HG03571 (cell line): ENCODE measurements around the gene ANKRD44.
"Not testable (repeated sequence)": the region's sequence is repeated elsewhere in the genome, so short reads cannot be mapped to it uniquely, and the experiment has no call there.

Experiments used
- ATAC-seq: cut with Tn5 transposase; IDR thresholded peaks from one replicate; pipeline ENCODE4 v1.9.1; 2021; ENCODE audit not compliant: unreplicated experiment

ANKRD44 gene

DNA sequence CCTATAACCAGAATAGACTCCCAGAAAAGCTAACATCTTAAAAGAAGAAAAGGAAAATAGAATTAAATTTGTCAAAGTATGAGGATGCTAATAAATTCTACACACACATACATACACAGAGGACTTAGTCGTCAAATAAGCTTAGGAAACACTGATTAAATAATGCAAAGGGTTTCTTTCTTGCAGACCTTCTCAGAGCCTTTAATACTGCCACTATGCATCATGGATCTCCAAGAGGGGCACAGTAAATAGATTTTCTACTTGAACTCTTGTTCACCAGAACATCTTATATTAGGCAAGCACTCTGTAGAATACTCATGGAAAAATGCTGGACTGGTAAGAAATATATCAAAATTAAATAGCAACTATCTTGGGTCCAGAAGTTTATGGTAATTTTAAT is 69.4 kb downstream of the ANKRD44 start:
- ATAC-seq: no peak

DNA sequence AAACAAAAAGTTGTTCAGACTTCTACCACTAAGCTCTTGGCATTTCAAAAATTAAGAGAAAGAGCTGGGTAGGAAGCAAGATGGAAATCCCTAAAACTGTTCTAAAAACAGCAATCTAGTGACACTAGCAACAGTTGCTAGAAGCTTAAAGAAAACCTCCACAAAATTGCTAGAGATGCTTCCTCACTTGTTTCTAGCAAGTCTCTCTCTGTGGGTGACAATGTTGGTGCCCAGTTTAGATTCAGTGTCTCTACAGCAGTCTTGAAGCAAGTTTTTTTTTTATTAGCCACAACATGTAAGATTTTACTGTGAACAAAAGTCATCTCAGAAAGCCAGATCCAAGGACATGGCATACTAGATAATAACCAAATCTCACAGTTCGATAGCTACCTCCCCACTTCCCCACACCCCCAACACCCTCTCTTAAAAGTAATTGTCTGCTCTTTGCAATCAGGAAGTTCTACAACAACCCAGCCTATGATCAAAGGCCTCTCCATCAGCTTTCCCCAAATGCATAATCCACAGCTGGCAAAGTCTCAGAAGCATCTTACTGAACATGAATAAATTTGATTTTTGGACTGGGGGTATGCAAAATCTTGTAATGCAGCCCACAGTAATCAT is 70.0 kb downstream of the ANKRD44 start:
- no peak for ATAC-seq

DNA sequence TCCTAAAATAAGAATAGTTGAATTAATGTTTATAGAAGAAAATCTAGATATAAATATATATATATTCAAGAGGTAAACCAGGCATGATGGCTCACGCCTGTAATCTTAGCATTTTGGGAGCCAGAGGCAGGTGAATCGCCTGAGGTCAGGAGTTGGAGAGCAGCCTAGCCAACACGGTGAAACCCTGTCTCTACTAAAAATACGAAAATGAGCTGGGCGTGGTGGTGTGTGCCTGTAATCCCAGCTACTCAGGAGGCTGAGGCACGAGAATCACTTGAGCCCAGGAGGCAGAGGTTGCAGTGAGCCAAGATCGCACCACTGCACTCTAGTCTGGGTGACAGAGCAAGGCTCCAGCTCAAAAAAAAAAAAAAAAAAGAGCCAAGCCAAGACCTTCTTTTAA is 70.6 kb downstream of the ANKRD44 start:
- not testable (repeated sequence) for ATAC-seq

DNA sequence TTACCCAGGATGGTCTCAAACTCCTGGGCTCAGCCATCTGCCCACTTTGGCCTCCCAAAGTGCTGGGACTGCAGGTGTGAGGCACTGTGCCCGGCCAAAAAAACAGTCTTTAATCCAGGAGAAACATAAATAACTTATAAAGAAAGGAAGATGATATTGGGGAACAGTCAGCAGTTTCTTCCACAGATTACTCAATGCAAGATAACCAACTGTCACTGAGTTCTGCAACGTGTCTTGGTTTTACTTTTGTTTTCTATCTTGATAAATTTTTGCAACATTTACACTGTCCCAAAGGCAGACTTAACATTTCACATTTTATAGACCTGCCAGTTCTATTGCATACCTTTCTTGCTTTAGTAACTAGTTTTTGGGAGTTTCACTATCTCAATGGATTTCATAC is 71.1 kb downstream of the ANKRD44 start:
- ATAC-seq: peak; percentile 72

DNA sequence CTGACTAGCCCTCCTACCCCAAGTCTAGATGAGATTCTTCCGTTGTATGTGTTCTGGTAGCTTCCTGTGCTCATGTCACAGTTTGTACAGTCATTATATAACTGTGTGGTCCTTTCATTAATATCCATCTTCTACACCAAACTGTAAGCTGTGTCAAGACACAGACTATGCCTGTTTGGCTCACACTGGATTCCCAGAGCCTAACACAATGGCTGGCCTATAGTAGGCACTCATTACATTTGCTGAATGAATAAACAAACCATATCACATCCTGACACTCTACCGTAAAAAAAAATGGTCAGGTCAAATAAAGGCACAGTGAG is 72.6 kb downstream of the ANKRD44 start:
- ATAC-seq: peak; percentile 34

DNA sequence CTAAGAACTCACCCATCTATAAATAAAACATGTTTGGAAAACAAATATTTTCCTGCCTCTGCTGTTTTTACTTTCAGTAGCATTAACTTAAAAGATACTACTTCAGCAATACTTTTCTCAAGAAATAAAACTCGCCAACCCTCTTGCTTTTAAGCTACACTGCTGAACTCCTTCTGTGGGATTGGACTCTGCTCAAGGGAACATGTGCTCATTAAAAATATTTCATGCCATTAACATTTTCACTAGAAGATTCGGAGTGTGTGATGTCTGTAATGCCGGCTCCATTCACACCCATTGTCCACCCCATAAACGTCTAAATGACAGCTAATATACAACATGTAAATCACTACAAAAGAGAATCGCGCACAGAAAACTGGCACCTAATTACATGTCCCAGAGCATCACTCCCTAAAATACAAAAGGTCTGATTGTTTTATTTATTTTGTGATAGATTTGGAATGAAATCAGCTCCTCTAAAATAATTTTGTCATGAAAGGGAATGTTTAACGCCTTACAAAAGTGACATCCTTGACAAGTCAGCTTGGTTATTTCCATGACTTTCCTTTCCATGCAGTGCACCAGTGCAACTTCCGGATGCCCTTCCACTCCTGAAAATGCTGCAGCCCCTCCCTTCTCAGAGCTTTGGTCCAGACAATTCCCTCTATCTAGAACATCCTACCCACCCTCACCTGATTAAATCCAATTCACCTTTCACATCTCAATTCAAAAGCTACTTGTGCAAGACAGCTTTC is 73.1 kb downstream of the ANKRD44 start:
- ATAC-seq: no peak

DNA sequence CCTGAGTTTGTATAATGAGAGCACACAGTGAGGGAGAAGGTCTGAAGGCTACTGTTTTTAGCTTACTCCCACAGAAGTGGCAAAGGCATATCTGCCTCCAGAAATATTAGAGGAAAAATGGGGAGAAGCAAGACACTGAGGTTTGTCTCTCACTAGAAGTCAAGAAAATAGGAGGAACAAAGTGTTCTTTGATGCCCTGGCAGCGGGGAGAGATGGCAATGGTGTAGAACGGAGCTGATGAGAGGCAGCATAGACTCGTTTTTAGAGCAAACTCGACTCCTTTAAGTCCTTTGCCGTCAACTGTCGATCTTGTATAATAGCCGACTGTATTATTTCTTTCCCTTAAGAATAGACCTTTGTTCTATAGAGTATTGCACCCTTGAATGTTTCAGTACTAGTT is 73.8 kb downstream of the ANKRD44 start:
- no peak for ATAC-seq

DNA sequence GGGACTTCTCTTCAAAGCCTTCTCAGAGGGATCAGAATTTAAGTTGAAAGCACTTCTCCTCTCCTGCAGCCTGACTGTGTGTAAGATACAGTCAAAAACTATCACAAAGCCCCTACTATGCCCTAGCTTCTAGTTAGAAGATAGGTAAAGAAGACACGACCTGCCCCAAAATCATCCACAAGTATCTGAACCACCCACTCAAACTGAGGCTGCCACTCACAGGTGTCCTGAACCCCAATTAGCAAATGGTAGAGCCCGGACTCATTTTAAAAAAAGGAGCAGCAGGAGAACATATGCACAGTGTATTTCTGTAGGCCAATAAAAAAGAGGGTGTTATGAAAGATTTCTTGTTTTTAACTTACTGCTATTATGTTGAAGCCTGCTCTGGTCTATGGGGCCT is 74.4 kb downstream of the ANKRD44 start:
- no peak for ATAC-seq

DNA sequence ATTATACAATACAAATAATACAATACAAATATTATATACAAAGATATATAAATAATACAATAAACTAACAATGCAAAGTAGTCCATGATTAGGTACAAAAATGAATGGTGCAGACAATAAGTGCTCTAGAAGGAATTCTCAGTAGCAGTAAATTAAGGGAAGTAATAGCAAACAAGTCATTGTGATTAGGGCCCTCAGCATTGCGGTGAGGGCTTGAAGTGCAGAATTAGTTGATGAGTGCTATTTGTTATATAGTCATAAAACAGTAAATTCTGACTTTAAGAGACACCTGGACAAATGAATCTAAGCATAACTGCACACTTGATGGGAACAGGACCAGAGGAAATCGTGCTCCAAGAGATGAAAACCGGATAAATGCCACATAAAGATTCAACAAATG is 74.9 kb downstream of the ANKRD44 start:
- ATAC-seq: no peak

DNA sequence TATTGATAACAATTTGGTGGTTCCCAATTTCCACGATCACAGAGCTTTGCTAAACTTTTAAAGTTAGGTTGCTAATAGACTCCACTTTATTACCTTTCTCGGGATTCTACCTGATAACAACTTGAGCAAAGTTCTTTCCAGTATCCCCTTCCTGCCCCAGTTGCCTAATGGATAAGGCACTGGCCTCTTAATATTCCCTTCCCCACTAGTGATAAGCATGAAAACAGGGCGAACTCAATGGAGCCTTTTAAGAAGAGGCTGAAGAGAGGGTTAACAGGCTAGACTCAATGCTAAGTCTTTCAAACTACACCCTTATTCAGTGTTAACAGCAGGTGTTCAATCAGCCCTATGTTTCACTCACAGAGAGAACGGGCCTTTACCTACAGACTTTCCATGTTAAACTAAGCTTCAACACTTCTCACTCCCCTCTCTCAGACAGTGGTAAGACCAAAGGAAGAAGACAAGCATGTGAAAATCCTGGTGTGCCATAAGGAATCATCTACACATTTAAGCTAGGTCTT is 75.8 kb downstream of the ANKRD44 start:
- ATAC-seq: no peak

DNA sequence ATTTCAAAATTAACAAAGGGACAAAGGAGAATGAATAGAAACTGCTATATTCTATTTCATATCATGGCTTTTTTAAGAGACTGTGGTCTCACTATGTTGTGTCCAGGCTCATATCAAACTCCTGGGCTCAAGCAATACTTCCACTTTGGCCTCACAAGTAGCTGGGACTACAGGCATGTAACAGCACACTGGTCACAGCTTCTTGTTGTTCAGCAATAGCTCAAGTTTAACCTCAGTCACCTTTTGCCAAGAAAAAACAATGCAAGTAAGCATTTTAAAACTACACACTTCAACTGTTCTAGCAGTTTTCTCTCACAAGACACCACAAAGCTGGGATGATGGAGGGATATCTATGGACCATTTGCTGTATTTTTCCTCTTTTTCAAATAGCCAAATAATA is 77.1 kb downstream of the ANKRD44 start:
- ATAC-seq: no peak

DNA sequence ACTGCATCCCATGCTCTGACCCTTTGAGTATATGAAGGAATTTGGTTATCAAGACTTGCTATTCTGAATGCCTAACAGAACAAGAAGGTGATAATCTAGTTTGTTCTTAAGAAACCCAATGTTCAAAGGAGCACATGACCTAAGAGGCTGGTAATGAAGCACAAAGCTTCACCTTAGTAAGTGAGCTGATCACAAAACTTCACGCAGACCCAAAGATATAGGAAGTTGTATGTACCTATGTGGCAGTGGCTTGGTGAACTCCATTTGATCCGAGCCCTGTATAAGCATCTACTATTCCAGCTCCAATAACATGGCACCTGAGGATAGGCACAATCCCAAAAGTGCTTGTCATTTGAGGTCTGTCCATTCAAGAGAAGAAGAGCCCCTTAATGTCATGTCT is 78.6 kb downstream of the ANKRD44 start:
- ATAC-seq: no peak

DNA sequence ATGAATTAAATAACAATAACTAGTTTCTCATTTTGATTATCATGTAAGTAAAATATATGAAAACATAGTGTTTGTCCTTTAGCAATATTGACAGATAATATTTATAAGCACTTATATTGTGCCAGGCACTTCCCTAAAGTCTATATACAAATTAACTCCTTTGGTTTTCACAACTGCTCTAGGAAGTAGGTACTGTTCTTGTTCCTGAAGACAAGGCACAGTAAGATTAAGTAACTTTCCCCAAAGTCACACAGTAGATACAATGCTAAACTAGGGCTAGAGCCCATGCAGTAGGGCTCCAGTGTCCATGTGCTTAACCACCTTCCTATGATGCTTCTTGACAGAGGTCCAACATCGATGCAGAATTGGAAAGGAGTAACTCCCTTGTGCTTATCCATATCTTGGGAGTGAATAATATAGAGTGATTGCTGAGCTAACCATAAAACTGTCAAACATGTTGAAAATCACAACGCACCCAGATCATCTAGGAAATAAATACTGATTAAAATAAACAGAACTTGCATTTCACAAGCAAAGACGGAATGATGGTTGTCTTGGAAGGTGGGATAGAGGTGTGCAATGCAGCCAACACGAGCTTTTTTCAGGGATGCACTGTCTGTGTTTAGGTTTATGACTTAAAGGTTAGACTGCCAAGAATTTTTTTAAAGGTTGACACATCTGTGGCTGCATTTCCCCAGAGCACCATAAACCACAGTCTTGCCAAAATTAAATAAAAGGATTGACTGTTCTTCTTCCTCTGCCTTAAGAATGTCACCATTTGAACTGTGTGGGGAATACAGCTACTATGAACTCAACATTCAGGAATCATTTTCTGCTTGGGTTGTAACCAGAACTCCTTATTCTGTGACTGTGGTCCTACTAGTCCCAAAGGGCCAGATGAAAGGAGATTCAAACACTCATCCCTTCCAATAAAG is 80.8 kb downstream of the ANKRD44 start:
- ATAC-seq: no peak

DNA sequence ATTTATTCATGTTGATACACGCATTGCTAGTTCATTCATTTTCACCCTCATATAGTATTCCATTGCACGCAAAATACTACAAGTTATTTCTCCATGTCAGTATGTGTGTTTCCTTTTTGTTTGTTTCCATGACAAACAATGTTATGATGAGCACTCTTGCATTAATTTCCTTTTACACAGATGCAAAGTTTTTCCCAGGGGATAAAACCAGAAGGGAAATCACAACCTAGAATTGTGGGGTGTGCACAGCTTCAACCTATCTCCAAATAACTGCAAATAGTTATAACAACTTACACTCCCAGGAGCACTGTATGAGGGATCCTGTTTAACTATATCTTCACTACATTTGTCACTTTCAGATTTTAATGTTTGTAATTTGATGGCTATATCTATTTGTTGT is 87.1 kb downstream of the ANKRD44 start:
- no peak for ATAC-seq

DNA sequence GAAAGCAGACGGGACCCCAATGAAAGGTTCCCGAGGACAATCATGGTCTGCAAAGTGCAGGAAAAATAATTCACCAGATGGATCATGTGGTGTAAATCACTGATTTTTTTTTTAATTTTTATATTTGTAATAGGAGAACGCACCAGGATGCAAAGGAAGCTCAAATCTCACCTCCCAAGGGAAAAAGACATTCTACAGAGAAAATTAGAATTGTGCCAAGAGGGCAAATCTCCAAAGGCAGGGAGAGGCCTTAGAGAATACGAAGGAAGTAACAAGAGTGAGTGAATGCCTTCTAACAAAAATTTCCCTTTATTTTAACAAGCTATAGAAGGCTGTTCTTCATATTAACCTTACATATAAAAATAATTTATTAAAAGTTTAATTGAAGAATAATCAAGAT is 90.9 kb downstream of the ANKRD44 start:
- ATAC-seq: no peak

DNA sequence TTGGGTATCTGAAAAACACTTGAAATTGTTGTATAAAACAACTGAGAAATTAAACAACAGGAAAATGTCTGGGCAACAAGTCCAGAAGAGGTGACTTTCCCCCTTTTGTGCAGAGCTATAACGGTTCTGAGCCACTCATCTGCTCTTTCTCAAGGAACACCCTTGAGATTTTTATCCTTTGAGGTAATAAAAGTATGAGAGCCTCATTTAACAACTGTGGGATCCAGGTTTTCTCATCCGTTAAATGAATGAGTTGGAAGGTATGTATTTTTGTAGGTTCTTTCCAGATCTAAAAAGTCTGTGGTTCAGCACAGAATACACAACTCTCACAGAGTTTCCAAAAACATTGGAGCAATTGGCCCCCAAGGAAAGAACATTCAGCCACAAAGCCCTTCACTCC is 93.0 kb downstream of the ANKRD44 start:
- ATAC-seq: no peak

DNA sequence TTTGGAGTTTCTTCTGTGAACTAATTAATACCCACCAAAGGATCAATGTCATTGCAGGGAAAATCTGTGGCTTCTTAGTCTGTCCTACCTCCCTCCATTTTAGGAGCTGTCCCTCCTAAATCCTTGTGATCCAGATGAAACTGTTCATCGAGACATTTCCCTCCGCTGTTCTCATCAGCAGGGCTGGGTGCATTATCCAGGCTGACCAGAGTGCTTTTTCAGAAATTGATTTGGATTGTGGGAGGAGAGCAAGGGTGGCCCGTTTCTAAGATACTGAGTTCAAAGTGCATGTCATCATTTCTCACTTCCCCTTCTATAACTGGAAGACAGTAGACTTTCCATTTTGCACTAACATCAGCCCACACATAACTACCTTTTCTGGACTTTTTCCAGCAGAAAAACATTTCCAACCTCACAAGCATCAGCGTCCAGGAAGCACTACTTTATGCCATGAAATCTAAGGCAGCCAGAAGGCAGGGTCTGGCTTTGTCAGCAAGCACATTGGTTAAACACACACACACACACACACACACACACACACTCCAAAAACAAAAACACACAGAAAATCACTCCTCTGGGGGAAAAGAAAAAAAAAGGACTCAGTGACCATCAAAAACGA is 94.1 kb downstream of the ANKRD44 start:
- peak; percentile 67 for ATAC-seq

DNA sequence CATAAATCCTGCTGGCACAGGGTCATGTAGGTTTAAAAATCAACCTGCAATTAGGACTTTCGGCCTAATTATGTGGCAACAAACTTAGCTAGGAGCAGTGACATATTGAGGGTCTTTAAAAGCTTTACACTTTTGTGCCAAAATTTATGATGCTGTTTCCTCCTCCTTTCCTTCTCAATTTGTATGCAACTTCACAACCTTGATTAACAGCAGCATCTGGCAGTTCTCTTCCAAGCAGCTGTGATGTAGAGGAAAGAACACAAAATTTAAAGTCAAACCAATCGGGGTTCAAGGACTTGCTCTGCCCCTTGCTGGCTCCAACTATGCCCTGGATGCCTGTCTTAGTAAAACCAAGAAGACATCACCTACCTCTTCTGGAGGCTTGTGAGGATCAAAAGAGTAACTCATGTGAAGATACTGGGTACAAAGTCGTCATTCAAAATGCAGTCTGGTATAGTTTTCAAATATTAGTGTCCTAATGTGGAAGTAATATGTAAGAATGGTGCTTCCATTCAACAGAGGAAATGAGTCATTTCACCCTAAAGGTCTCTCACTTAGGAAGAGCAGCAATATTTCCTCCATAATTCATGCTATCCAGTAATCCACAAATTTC is 94.7 kb downstream of the ANKRD44 start:
- ATAC-seq: peak; percentile 33

DNA sequence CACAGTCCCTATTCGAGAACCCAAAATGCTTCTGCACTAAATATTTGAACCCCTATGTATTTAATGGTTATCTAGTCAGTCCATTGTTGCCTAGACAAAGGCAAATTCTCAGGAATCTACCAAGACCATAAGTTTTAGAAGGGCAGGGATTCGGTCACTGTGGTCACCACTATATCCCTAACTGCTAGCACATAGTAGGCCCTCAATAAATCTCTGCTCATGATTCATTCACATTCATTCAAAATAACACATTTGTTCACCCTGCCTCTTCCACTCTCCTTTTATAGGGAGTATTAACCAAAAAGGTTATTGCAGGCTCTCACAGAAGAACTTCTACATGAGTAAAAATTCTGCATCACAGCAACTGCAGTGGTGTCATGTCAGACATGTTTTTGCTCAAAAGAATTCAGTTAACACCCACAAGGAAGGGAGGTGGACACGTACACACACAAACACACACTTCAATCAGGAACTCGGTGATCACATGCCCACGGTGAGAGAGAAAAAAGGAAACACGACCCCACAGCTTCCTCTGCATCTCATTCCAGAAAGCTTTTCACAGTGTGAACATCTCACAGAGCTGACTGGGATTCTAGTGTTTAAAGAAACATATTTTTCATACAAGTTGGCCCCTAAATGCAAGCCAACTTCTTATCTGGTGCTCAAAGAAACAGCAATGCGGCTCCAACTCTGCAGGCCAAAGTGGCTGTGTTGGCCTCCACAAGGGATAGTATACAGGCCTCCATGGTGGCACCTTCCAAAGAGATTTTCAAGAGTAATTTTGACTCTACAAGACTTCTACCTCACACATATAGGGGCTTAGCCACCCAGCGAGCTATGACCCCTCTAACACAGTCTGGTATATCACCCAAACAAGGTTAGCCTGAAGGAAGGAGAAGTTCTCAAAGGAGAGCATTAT is 98.0 kb downstream of the ANKRD44 start:
- ATAC-seq: no peak

DNA sequence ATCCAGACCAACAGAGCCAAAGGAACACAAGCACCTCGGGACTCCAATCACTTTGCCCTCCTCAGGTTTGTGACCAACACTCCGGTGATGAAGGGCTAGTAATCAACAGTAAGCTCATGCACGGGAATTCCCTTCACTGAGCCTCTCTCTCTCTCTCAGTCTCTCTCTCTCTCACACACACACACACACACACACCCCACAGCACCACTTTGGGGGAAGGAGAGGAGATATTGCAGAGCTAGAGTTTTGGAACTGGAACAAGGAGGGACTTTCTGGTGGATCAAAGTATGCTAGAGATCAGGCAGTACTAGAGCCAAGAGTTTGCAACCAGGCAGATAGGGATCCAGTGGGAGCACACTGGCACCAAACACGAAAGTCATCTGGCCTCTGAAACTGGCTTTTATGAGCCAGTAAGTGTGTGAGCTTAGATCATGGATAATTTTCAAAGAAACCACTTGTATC is 98.7 kb downstream of the ANKRD44 start:
- no peak for ATAC-seq
